Liver (tissue), 3 donors: ENCODE results near the gene FITM1.

Experiments used
- ATF3 ChIP-seq: IDR thresholded peaks from 2 replicates; pipeline ENCODE4 v1.6.1; 2016; ENCODE audit warnings: antibody characterized with exemption
- CTCF ChIP-seq: fragments of 150-350 bp; IDR thresholded peaks from 2 replicates; pipeline ENCODE4 v1.5.1; 2017; ENCODE audit warnings: improper control_type of control experiment, low read depth, low read length; ENCODE audit not compliant: missing input control
- FOXA2 ChIP-seq: IDR thresholded peaks from 2 replicates; pipeline ENCODE4 v1.6.1; 2016; ENCODE audit warnings: antibody characterized with exemption
- JUND ChIP-seq, 2 donors: IDR thresholded peaks; 2 replicates each; pipeline ENCODE4 v1.6.1; 2016; ENCODE audit warnings: antibody characterized with exemption in 2 of 2
- MAX ChIP-seq: IDR thresholded peaks from 2 replicates; pipeline ENCODE4 v1.6.1; 2016; ENCODE audit warnings: antibody characterized with exemption
- RAD21 ChIP-seq, 2 donors: IDR thresholded peaks; 2 replicates each; pipeline ENCODE4 v1.6.1; 2016; ENCODE audit warnings: antibody characterized with exemption in 2 of 2, mild to moderate bottlenecking in 2 of 2
- REST ChIP-seq: IDR thresholded peaks from 2 replicates; pipeline ENCODE4 v1.6.1; 2016; ENCODE audit warnings: antibody characterized with exemption, mild to moderate bottlenecking
- SP1 ChIP-seq: IDR thresholded peaks from 2 replicates; pipeline ENCODE4 v1.6.1; 2018; ENCODE audit warnings: antibody characterized with exemption, mild to moderate bottlenecking
- TAF1 ChIP-seq: conservative IDR thresholded peaks from 2 replicates; pipeline ENCODE4 v1.6.1; 2016; ENCODE audit warnings: antibody characterized with exemption, mild to moderate bottlenecking
- YY1 ChIP-seq: IDR thresholded peaks from 2 replicates; pipeline ENCODE4 v1.6.1; 2016; ENCODE audit warnings: antibody characterized with exemption, mild to moderate bottlenecking
- ZBTB33 ChIP-seq: IDR thresholded peaks from 2 replicates; pipeline ENCODE4 v1.6.1; 2016; ENCODE audit warnings: antibody characterized with exemption
- donor health status: healthy.
- donor health status: healthy.

- TF ChIP-seq JUND (IDR thresholded peaks at IDR 0.05) = no peak
- TF ChIP-seq ATF3 = no peak
- TF ChIP-seq TAF1 = no peak
- no peak for TF ChIP-seq CTCF
- TF ChIP-seq ZBTB33 = no peak
- TF ChIP-seq FOXA2 = no peak
- no peak for TF ChIP-seq YY1
- no peak for TF ChIP-seq RAD21 (IDR thresholded peaks at IDR 0.05)
- TF ChIP-seq SP1 = no peak
- no peak for TF ChIP-seq REST
- TF ChIP-seq MAX = no peak
These were observed 26.9 kb downstream of the FITM1 start for GRCh38 chr14:24157331-24157730.
